H1 (cell line): ENCODE data around the gene EPHA1. TPM values are rescaled to one million over a fixed set of nuclear protein-coding genes. Genes with fewer than 3 reads are reported as not detected.

Source experiments
- CBX5 ChIP-seq: fragments of 300-800, 300-1000 bp; sonication (generic); IDR thresholded peaks from 2 replicates; pipeline ENCODE4 v1.7.1; 2016; ENCODE audit warnings: antibody characterized with exemption, low read length, low read depth
- CHD2 ChIP-seq: IDR thresholded peaks from 2 replicates; pipeline ENCODE4 v1.6.1; 2012; ENCODE audit warnings: low read length, improper control_type of control experiment
- KDM5A ChIP-seq: fragments of 200-600 bp; IDR thresholded peaks from 2 replicates; pipeline ENCODE4 v1.7.1; 2012; ENCODE audit warnings: mild to moderate bottlenecking, low read length, inconsistent platforms, mixed read lengths
- NANOG ChIP-seq: IDR thresholded peaks from 2 replicates; pipeline ENCODE4 v1.6.1; 2011; ENCODE audit warnings: low read length, low read depth, mild to moderate bottlenecking, inconsistent platforms; ENCODE audit not compliant: insufficient read depth, poor library complexity, severe bottlenecking
- SIRT6 ChIP-seq: IDR thresholded peaks from one replicate; pipeline ENCODE4 v1.7.1; 2012; ENCODE audit warnings: low read length, inconsistent platforms
- polyA plus RNA-seq, 7 experiments: library from polyadenylated mRNA; depleted of rRNA in 3 of 7; stranded (reverse) in 5 of 7; unstranded in 2 of 7; fragments of >200 nt in 5 of 7; fragments of 200-250 nt in 2 of 7; gene quantifications; 1 replicate in 5 of 7; 2 replicates in 1 of 7; 4 replicates in 1 of 7; pipeline versions ENCODE4 v1.2.1 to v1.2.3, GENCODE V29; 2011 to 2013; ENCODE audit warnings: missing spikeins in 2 of 7, mixed read lengths in 2 of 7
- total RNA-seq: library from RNA; stranded (reverse); fragmentation: NEBNext Ultra II Directional; extraction: Animal tissue kit (Norgen Biotek cat#: 25700); gene quantifications from 2 replicates; pipeline ENCODE4 v1.2.1, GENCODE V29; 2021
- TF ChIP-seq, protein P1 (sequence below): fragments of 300-600 bp; sonication (generic); IDR thresholded peaks from 2 replicates; pipeline ENCODE4 v1.7.1; 2012; ENCODE audit warnings: low read length, moderate library complexity, mild to moderate bottlenecking, inconsistent platforms; ENCODE audit not compliant: insufficient replicate concordance

Gene EPHA1
- total and polyA plus RNA-seq, 2 of the 8 experiments (the other 6 are each of a cell fraction or from before 2014, with no cell fraction given): 86.5 to 133 TPM

DNA sequence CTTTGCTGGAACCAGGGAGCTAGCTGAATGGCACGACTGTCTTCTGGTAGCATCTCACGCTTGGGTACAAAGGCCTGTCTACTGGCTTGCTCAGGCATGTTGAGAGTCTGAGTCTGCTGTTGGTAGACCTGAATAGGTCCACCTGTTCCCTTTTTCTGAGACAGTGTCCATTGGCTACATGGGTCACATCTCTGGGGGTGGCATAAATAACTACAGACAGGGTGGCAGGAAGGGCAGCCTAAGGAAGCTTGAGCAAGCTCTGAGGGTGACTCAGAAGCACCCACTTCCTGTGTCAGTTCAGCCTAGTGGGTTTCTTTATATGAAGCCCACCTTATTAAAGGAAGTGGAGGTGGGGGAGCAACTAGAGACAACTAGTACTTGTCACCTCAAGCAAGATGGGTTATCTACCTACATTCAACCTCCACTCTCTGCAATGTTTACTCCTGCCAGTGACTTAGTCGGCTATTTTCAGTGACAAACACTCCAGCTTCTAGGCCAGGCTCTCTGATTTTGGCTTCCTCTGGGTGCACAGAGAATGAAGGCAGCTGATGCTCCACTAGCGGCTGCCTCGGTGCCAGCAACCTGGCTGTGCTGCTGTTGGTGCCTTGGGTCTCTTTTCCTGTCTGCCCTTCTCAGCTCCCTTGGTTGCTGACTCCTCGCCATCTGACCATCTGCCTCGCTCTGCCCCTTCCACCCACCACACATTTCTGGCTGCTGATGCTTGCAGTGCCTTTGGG is 33.2 kb downstream of the EPHA1 start (continued):
- TF ChIP-seq, protein P1, sequence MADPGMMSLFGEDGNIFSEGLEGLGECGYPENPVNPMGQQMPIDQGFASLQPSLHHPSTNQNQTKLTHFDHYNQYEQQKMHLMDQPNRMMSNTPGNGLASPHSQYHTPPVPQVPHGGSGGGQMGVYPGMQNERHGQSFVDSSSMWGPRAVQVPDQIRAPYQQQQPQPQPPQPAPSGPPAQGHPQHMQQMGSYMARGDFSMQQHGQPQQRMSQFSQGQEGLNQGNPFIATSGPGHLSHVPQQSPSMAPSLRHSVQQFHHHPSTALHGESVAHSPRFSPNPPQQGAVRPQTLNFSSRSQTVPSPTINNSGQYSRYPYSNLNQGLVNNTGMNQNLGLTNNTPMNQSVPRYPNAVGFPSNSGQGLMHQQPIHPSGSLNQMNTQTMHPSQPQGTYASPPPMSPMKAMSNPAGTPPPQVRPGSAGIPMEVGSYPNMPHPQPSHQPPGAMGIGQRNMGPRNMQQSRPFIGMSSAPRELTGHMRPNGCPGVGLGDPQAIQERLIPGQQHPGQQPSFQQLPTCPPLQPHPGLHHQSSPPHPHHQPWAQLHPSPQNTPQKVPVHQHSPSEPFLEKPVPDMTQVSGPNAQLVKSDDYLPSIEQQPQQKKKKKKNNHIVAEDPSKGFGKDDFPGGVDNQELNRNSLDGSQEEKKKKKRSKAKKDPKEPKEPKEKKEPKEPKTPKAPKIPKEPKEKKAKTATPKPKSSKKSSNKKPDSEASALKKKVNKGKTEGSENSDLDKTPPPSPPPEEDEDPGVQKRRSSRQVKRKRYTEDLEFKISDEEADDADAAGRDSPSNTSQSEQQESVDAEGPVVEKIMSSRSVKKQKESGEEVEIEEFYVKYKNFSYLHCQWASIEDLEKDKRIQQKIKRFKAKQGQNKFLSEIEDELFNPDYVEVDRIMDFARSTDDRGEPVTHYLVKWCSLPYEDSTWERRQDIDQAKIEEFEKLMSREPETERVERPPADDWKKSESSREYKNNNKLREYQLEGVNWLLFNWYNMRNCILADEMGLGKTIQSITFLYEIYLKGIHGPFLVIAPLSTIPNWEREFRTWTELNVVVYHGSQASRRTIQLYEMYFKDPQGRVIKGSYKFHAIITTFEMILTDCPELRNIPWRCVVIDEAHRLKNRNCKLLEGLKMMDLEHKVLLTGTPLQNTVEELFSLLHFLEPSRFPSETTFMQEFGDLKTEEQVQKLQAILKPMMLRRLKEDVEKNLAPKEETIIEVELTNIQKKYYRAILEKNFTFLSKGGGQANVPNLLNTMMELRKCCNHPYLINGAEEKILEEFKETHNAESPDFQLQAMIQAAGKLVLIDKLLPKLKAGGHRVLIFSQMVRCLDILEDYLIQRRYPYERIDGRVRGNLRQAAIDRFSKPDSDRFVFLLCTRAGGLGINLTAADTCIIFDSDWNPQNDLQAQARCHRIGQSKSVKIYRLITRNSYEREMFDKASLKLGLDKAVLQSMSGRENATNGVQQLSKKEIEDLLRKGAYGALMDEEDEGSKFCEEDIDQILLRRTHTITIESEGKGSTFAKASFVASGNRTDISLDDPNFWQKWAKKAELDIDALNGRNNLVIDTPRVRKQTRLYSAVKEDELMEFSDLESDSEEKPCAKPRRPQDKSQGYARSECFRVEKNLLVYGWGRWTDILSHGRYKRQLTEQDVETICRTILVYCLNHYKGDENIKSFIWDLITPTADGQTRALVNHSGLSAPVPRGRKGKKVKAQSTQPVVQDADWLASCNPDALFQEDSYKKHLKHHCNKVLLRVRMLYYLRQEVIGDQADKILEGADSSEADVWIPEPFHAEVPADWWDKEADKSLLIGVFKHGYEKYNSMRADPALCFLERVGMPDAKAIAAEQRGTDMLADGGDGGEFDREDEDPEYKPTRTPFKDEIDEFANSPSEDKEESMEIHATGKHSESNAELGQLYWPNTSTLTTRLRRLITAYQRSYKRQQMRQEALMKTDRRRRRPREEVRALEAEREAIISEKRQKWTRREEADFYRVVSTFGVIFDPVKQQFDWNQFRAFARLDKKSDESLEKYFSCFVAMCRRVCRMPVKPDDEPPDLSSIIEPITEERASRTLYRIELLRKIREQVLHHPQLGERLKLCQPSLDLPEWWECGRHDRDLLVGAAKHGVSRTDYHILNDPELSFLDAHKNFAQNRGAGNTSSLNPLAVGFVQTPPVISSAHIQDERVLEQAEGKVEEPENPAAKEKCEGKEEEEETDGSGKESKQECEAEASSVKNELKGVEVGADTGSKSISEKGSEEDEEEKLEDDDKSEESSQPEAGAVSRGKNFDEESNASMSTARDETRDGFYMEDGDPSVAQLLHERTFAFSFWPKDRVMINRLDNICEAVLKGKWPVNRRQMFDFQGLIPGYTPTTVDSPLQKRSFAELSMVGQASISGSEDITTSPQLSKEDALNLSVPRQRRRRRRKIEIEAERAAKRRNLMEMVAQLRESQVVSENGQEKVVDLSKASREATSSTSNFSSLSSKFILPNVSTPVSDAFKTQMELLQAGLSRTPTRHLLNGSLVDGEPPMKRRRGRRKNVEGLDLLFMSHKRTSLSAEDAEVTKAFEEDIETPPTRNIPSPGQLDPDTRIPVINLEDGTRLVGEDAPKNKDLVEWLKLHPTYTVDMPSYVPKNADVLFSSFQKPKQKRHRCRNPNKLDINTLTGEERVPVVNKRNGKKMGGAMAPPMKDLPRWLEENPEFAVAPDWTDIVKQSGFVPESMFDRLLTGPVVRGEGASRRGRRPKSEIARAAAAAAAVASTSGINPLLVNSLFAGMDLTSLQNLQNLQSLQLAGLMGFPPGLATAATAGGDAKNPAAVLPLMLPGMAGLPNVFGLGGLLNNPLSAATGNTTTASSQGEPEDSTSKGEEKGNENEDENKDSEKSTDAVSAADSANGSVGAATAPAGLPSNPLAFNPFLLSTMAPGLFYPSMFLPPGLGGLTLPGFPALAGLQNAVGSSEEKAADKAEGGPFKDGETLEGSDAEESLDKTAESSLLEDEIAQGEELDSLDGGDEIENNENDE: no peak
- no peak for TF ChIP-seq CBX5
- no peak for TF ChIP-seq NANOG
- no peak for TF ChIP-seq CHD2
- no peak for TF ChIP-seq SIRT6
- TF ChIP-seq KDM5A: no peak
